CD14-positive monocyte (primary cell): Measurements from ENCODE around the gene MUC5B. TPM values are rescaled to one million over a fixed set of nuclear protein-coding genes. Genes with fewer than 3 reads are reported as not detected.

ENCODE experiments used
- DNase-seq, 3 donors: peaks; one replicate each; pipeline ENCODE4 v3.0.0-alpha.2; 2011 to 2022
- H2AFZ ChIP-seq: 2 replicates; pipeline ENCODE4 v1.6.0; 2012; ENCODE audit warnings: mild to moderate bottlenecking, low read depth, low read length, inconsistent platforms; ENCODE audit not compliant: insufficient read depth, poor library complexity, severe bottlenecking
- H3K27ac ChIP-seq, 2 donors: 1 replicate in 1 of 2; 2 replicates in 1 of 2; pipeline ENCODE4 v1.5.1; 2012 to 2013; ENCODE audit warnings: low read length in 2 of 2, control low read depth in 1 of 2, inconsistent platforms in 1 of 2, low read depth in 1 of 2, mild to moderate bottlenecking in 1 of 2
- H3K27me3 ChIP-seq, 2 donors: one replicate each; pipeline versions ENCODE4 v1.6.0 to v1.6.1; 2011 to 2013; ENCODE audit warnings: low read length in 2 of 2; ENCODE audit not compliant: control insufficient read depth in 2 of 2, insufficient read depth in 2 of 2
- H3K36me3 ChIP-seq, 2 donors: replicated peaks in 1 of 2; 1 replicate in 1 of 2; 2 replicates in 1 of 2; pipeline versions ENCODE4 v1.5.1 to v1.6.1; 2012 to 2013; ENCODE audit warnings: low read length in 2 of 2, control low read depth in 1 of 2, inconsistent platforms in 1 of 2, mild to moderate bottlenecking in 1 of 2; ENCODE audit not compliant: insufficient read depth in 2 of 2, control insufficient read depth in 1 of 2
- H3K4me1 ChIP-seq, 2 donors: 1 replicate in 1 of 2; 2 replicates in 1 of 2; pipeline versions ENCODE4 v1.5.1 to v1.6.1; 2012 to 2013; ENCODE audit warnings: low read length in 2 of 2, control low read depth in 1 of 2, inconsistent platforms in 1 of 2, mild to moderate bottlenecking in 1 of 2, moderate library complexity in 1 of 2; ENCODE audit not compliant: insufficient read depth in 2 of 2, control insufficient read depth in 1 of 2
- H3K4me2 ChIP-seq: replicated peaks from 2 replicates; pipeline ENCODE3; 2012; ENCODE audit warnings: low read length, moderate library complexity, mild to moderate bottlenecking; ENCODE audit not compliant: poor library complexity, severe bottlenecking; ENCODE audit errors: extremely low read depth
- H3K4me3 ChIP-seq, 3 experiments: fragments of 200-600 bp in 1 of 3; sonication (generic) in 1 of 3; replicated peaks in 1 of 3; 1 replicate in 2 of 3; 2 replicates in 1 of 3; pipeline ENCODE4 v1.5.1; 2011 to 2013; ENCODE audit warnings: low read length in 3 of 3, mild to moderate bottlenecking in 3 of 3, control low read depth in 2 of 3, low read depth in 2 of 3, inconsistent platforms in 1 of 3, moderate library complexity in 1 of 3
- H3K79me2 ChIP-seq: 2 replicates; pipeline ENCODE4 v1.6.0; 2012; ENCODE audit warnings: mild to moderate bottlenecking, control low read depth, inconsistent platforms, low read length, moderate library complexity; ENCODE audit not compliant: insufficient read depth
- H3K9ac ChIP-seq: 2 replicates; pipeline ENCODE4 v1.6.0; 2017; ENCODE audit warnings: low read length, mild to moderate bottlenecking; ENCODE audit not compliant: insufficient read depth, poor library complexity, severe bottlenecking
- H3K9me3 ChIP-seq, 2 donors: replicated peaks in 1 of 2; 1 replicate in 1 of 2; 2 replicates in 1 of 2; pipeline versions ENCODE4 v1.5.1 to v1.6.1; 2012 to 2013; ENCODE audit warnings: low read length in 2 of 2, control low read depth in 1 of 2; ENCODE audit not compliant: control insufficient read depth in 1 of 2, insufficient read depth in 1 of 2
- H4K20me1 ChIP-seq: 2 replicates; pipeline ENCODE4 v1.6.0; 2012; ENCODE audit warnings: mild to moderate bottlenecking, low read length, control low read depth, moderate library complexity; ENCODE audit not compliant: insufficient read depth
- H3K27ac Mint-ChIP-seq, 7 donors: one replicate each; pipeline ENCODE4 v1.8.0; 2020; ENCODE audit warnings: mild to moderate bottlenecking in 7 of 7, mixed read lengths in 7 of 7, moderate library complexity in 6 of 7, inconsistent platforms in 2 of 7
- H3K27me3 Mint-ChIP-seq, 3 donors: one replicate each; pipeline ENCODE4 v1.8.0; 2021 to 2022; ENCODE audit warnings: low read depth in 3 of 3, mild to moderate bottlenecking in 3 of 3, mixed read lengths in 3 of 3, moderate library complexity in 3 of 3, inconsistent platforms in 1 of 3
- H3K36me3 Mint-ChIP-seq, 2 donors: one replicate each; pipeline ENCODE4 v1.8.0; 2020; ENCODE audit warnings: mixed read lengths in 2 of 2, inconsistent platforms in 1 of 2, mild to moderate bottlenecking in 1 of 2
- H3K4me1 Mint-ChIP-seq: one replicate; pipeline ENCODE4 v1.8.0; 2020; ENCODE audit warnings: mild to moderate bottlenecking, mixed read lengths
- H3K4me3 Mint-ChIP-seq, 2 donors: one replicate each; pipeline ENCODE4 v1.8.0; 2020; ENCODE audit warnings: mild to moderate bottlenecking in 2 of 2, mixed read lengths in 2 of 2, moderate library complexity in 1 of 2
- H3K9me3 Mint-ChIP-seq, 7 donors: one replicate each; pipeline ENCODE4 v1.8.0; 2020 to 2022; ENCODE audit warnings: mixed read lengths in 7 of 7, mild to moderate bottlenecking in 6 of 7, moderate library complexity in 6 of 7, inconsistent platforms in 2 of 7
- WGBS: methylation state at CpG from one replicate; pipeline ENCODE4 v1.1.5; 2013; ENCODE audit warnings: missing lambda C conversion rate; ENCODE audit not compliant: insufficient coverage; 5-methylcytosine and 5-hydroxymethylcytosine counted together
- intact Hi-C, 2 donors: fragments of 100-400 bp; cut with micrococcal nuclease; formaldehyde crosslinking; loops; one replicate each; pipeline versions ENCODE4 v1.15.0 to v1.15.1; 2023
- polyA plus RNA-seq, 3 donors: library from polyadenylated mRNA; depleted of rRNA in 1 of 3; unstranded in 2 of 3; stranded (reverse) in 1 of 3; fragments of 300-500 nt in 2 of 3; fragments of >200 nt in 1 of 3; fragmentation: Illumina TruSeq in 2 of 3; gene quantifications; 1 replicate in 2 of 3; 2 replicates in 1 of 3; pipeline ENCODE4 v1.2.3, GENCODE V29; 2012 to 2021
- TF ChIP-seq, protein P1 (sequence below): fragments of 200-600 bp; IDR thresholded peaks from one replicate; pipeline ENCODE4 v1.8.0; 2022; ENCODE audit warnings: antibody characterized with exemption, mild to moderate bottlenecking

Gene MUC5B
- polyA plus RNA-seq, 3 donors, result not detected

- peaks cover 13 to 27% (median 24%) of the 10 kb centered on the region in 7 donors for H3K9me3 Mint-ChIP-seq
- Histone ChIP-seq H4K20me1 (no peaks in the 10 kb centered on the region), H3K9me3 (peaks cover 8 to 13% of the 10 kb centered on the region in 2 donors), H3K79me2 (no peaks in the 10 kb centered on the region), H3K9ac (peak overlapping the region; percentile 54), H3K4me2 (peak overlapping the region; percentile 83), H3K4me3 (peak overlapping the region; percentile 33 to 74 (median 54)), H3K27ac (peak overlapping the region; percentile 32 to 75), H3K36me3 (no peaks in the 10 kb centered on the region), H2AFZ (peak overlapping the region; percentile 94), H3K27me3 (no peaks in the 10 kb centered on the region), H3K4me1 (peaks cover 16 to 18% of the 10 kb centered on the region in 2 donors)
- peaks cover 11% of the 10 kb centered on the region for H3K4me1 Mint-ChIP-seq
- H3K27me3 Mint-ChIP-seq, result no peaks in the 10 kb centered on the region
- H3K27ac Mint-ChIP-seq, result peak overlapping the region; percentile 67 to 93 (median 82)
- TF ChIP-seq, protein P1, sequence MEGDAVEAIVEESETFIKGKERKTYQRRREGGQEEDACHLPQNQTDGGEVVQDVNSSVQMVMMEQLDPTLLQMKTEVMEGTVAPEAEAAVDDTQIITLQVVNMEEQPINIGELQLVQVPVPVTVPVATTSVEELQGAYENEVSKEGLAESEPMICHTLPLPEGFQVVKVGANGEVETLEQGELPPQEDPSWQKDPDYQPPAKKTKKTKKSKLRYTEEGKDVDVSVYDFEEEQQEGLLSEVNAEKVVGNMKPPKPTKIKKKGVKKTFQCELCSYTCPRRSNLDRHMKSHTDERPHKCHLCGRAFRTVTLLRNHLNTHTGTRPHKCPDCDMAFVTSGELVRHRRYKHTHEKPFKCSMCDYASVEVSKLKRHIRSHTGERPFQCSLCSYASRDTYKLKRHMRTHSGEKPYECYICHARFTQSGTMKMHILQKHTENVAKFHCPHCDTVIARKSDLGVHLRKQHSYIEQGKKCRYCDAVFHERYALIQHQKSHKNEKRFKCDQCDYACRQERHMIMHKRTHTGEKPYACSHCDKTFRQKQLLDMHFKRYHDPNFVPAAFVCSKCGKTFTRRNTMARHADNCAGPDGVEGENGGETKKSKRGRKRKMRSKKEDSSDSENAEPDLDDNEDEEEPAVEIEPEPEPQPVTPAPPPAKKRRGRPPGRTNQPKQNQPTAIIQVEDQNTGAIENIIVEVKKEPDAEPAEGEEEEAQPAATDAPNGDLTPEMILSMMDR, result no peak
- intact Hi-C loops, result loop anchor here (5.0 to 10.0 kb wide), 2 partner anchors 72 to 75 kb away; no protein-coding TSS in a partner anchor
- peak; percentile 81 to 84 (median 82) for DNase-seq
- peaks cover 2 to 10% of the 10 kb centered on the region in 2 donors for H3K36me3 Mint-ChIP-seq
- WGBS, result 19% methylated on average over 25 of the region's 31 CpGs
- H3K4me3 Mint-ChIP-seq, result peak overlapping the region; percentile 77 to 89
Measured at GRCh38 chr11:1262172-1263006, 39.5 kb downstream of the MUC5B start.

DNA sequence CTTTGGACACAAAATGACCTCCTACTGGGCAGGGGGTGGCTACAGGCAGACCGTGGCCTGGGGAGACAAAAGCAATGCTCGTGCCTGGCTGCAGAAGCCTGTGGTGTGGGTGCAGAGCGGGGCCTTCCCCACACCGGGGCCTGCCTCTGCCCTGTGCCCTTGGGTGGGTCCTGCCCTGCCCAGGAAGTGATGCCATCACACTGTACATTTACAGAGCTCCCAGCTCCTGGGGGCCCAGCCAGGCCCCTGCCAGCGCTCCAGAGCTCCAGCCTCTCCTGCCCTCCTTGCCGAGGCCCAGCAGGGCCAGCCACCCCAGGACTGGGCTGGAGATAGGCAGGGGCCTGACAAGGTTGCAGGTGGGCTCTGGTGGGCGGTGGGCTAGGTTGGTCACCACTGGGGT lies 40.1 kb downstream of the MUC5B start:
- Histone ChIP-seq H3K36me3 (no peaks in the 10 kb centered on the region), H4K20me1 (no peaks in the 10 kb centered on the region), H3K27me3 (no peaks in the 10 kb centered on the region), H3K9me3 (peaks cover 8 to 13% of the 10 kb centered on the region in 2 donors), H3K79me2 (no peaks in the 10 kb centered on the region), H2AFZ (peak overlapping the region; percentile 94), H3K4me2 (peak overlapping the region; percentile 83), H3K4me3 (peak overlapping the region; percentile 4 to 74 (median 54)), H3K27ac (peak overlapping the region; percentile 32 to 75), H3K9ac (peak overlapping the region; percentile 46), H3K4me1 (peaks cover 16 to 18% of the 10 kb centered on the region in 2 donors)
- TF ChIP-seq, protein P1, result no peak
- no peaks in the 10 kb centered on the region for H3K27me3 Mint-ChIP-seq
- H3K27ac Mint-ChIP-seq, result peak overlapping the region; percentile 40 to 88 (median 81)
- 23% methylated on average over 7 of the region's 7 CpGs for WGBS
- H3K4me3 Mint-ChIP-seq, result peak overlapping the region; percentile 77 to 89
- peaks cover 11% of the 10 kb centered on the region for H3K4me1 Mint-ChIP-seq
- peak in 1 of 3 donors; percentile 18 for DNase-seq
- peaks cover 2 to 10% of the 10 kb centered on the region in 2 donors for H3K36me3 Mint-ChIP-seq
- H3K9me3 Mint-ChIP-seq, result peaks cover 13 to 29% (median 24%) of the 10 kb centered on the region in 7 donors
- intact Hi-C loops, result loop anchor here (5.0 to 10.0 kb wide), 2 partner anchors 72 to 74 kb away; no protein-coding TSS in a partner anchor
